HepG2 (cell line): ENCODE results near the gene TULP4. TPM values are rescaled to one million over a fixed set of nuclear protein-coding genes. Genes with fewer than 3 reads are reported as not detected.

Experiments used
- CEBPG ChIP-seq: IDR thresholded peaks from 2 replicates; pipeline ENCODE4 v1.6.1; 2016
- FOXA3 ChIP-seq: IDR thresholded peaks from 2 replicates; pipeline ENCODE4 v1.6.1; 2016; ENCODE audit warnings: missing genetic modification reagents, missing compliant biosample characterization
- FOXC1 ChIP-seq: sonication (generic); formaldehyde crosslinking; IDR thresholded peaks from 2 replicates; pipeline ENCODE4 v1.8.0; 2022; ENCODE audit warnings: mild to moderate bottlenecking, missing genetic modification reagents, borderline replicate concordance
- GATAD1 ChIP-seq: IDR thresholded peaks from 2 replicates; pipeline ENCODE4 v1.6.1; 2016; ENCODE audit warnings: missing genetic modification reagents, missing compliant biosample characterization
- HMG20B ChIP-seq: conservative IDR thresholded peaks from 2 replicates; pipeline ENCODE4 v1.6.1; 2016; ENCODE audit warnings: missing genetic modification reagents, missing compliant biosample characterization
- HNRNPLL ChIP-seq: fragments of 200-400 bp; formaldehyde crosslinking; IDR thresholded peaks from 2 replicates; pipeline ENCODE4 v1.6.1; 2017; ENCODE audit warnings: mild to moderate bottlenecking, low read depth, low read length; ENCODE audit not compliant: poor library complexity, severe bottlenecking
- IRF2 ChIP-seq: IDR thresholded peaks from 2 replicates; pipeline ENCODE4 v1.6.1; 2018; ENCODE audit warnings: missing genetic modification reagents, missing compliant biosample characterization
- ISX ChIP-seq: sonication (generic); formaldehyde crosslinking; conservative IDR thresholded peaks from 2 replicates; pipeline ENCODE4 v1.5.0; 2020; ENCODE audit warnings: missing genetic modification reagents
- MED13 ChIP-seq: sonication (generic); formaldehyde crosslinking; IDR thresholded peaks from 2 replicates; pipeline ENCODE4 v1.5.0; 2020; ENCODE audit warnings: missing genetic modification reagents
- NFKB2 ChIP-seq: sonication (generic); formaldehyde crosslinking; IDR thresholded peaks from 2 replicates; pipeline ENCODE4 v1.4.0; 2020; ENCODE audit warnings: missing genetic modification reagents, borderline replicate concordance
- NR2F1 ChIP-seq, 2 experiments: fragments of 450-650 bp in 1 of 2; formaldehyde crosslinking in 1 of 2; IDR thresholded peaks; 2 replicates each; pipeline versions ENCODE4 v1.5.0 to v1.6.1; 2016 to 2020; ENCODE audit warnings: mild to moderate bottlenecking in 1 of 2, missing compliant biosample characterization in 1 of 2, missing genetic modification reagents in 1 of 2, moderate library complexity in 1 of 2
- PCBP1 ChIP-seq: fragments of 200-400 bp; formaldehyde crosslinking; IDR thresholded peaks from 2 replicates; pipeline ENCODE4 v1.6.1; 2017; ENCODE audit warnings: mild to moderate bottlenecking, low read depth, low read length, borderline replicate concordance
- SMC3 ChIP-seq: IDR thresholded peaks from 2 replicates; pipeline ENCODE4 v1.6.1; 2011; ENCODE audit warnings: low read length, improper control_type of control experiment
- STAG1 ChIP-seq: sonication (generic); formaldehyde crosslinking; IDR thresholded peaks from 2 replicates; pipeline ENCODE4 v1.4.0; 2020; ENCODE audit warnings: missing genetic modification reagents
- TEAD3 ChIP-seq: optimal IDR thresholded peaks from 2 replicates; pipeline ENCODE3; 2016; ENCODE audit warnings: borderline replicate concordance
- YEATS4 ChIP-seq: sonication (generic); formaldehyde crosslinking; IDR thresholded peaks from 2 replicates; pipeline ENCODE4 v1.4.0; 2020; ENCODE audit warnings: missing genetic modification reagents, borderline replicate concordance
- ZBTB20 ChIP-seq: sonication (generic); formaldehyde crosslinking; IDR thresholded peaks from 2 replicates; pipeline ENCODE4 v1.8.1; 2023; ENCODE audit warnings: missing genetic modification reagents, low read depth, mild to moderate bottlenecking, borderline replicate concordance
- ZBTB7A ChIP-seq: sonication (generic); formaldehyde crosslinking; IDR thresholded peaks from 2 replicates; pipeline ENCODE4 v1.8.0; 2022; ENCODE audit warnings: mild to moderate bottlenecking, missing genetic modification reagents
- ZNF12 ChIP-seq: sonication (generic); formaldehyde crosslinking; IDR thresholded peaks from 2 replicates; pipeline ENCODE4 v1.5.0; 2020; ENCODE audit warnings: missing genetic modification reagents
- ZNF18 ChIP-seq: sonication (generic); formaldehyde crosslinking; IDR thresholded peaks from 2 replicates; pipeline ENCODE4 v1.8.0; 2022; ENCODE audit warnings: mild to moderate bottlenecking, missing genetic modification reagents; ENCODE audit not compliant: insufficient replicate concordance
- ZNF280B ChIP-seq: sonication (generic); formaldehyde crosslinking; IDR thresholded peaks from 2 replicates; pipeline ENCODE4 v1.5.0; 2020; ENCODE audit warnings: missing genetic modification reagents, mild to moderate bottlenecking, borderline replicate concordance
- ZNF281 ChIP-seq: sonication (generic); formaldehyde crosslinking; IDR thresholded peaks from 2 replicates; pipeline ENCODE4 v1.4.0; 2020; ENCODE audit warnings: missing genetic modification reagents, borderline replicate concordance
- ZNF597 ChIP-seq: sonication (generic); formaldehyde crosslinking; IDR thresholded peaks from 2 replicates; pipeline ENCODE4 v1.5.0; 2020; ENCODE audit warnings: missing genetic modification reagents
- polyA plus RNA-seq, 8 experiments: library from polyadenylated mRNA; depleted of rRNA in 3 of 8; stranded (reverse) in 7 of 8; unstranded in 1 of 8; fragments of >200 nt; fragmentation: Illumina TruSeq in 4 of 8; extraction: Trizol in 4 of 8; gene quantifications; 2 replicates each; pipeline versions ENCODE4 v1.2.1 to v1.2.3, GENCODE V29; 2011 to 2016; ENCODE audit warnings: low read depth in 4 of 8, missing spikeins in 1 of 8, mixed read lengths in 1 of 8; ENCODE audit not compliant: insufficient read depth in 1 of 8
- total RNA-seq, 5 experiments: library from RNA; depleted of rRNA; stranded (reverse); fragments of >200 nt; fragmentation: Illumina TruSeq; extraction: Trizol; gene quantifications; 2 replicates each; pipeline ENCODE4 v1.2.3, GENCODE V29; 2016; ENCODE audit warnings: low read depth in 1 of 5

The TULP4 gene
- total and polyA plus RNA-seq, 2 of the 13 experiments (the other 11 are each of a cell fraction or from before 2014, with no cell fraction given): 21.1 to 122 TPM

- TF ChIP-seq STAG1 (CRISPR knock-in tag): peak; percentile 20; the same call in 1 of the 2 replicates
- no peak for TF ChIP-seq PCBP1
- TF ChIP-seq IRF2 (CRISPR knock-in tag): peak; percentile 85; the same call in 1 of the 2 replicates
- peak; percentile 69 for TF ChIP-seq CEBPG (CRISPR knock-in tag)
- TF ChIP-seq HMG20B (CRISPR knock-in tag): peak; percentile 60; the same call in 1 of the 2 replicates
- TF ChIP-seq NR2F1 (CRISPR knock-in tag; IDR thresholded peaks at IDR 0.05): 0 out of 4 replicates have a peak, but pooled peaks of 1 of the 2 experiments have one; percentile 24
- TF ChIP-seq ZNF281: peak; percentile 19; the same call in 1 of the 2 replicates
- TF ChIP-seq MED13 (CRISPR knock-in tag): peak; percentile 48; the same call in 1 of the 2 replicates
- TF ChIP-seq ZNF597 (CRISPR knock-in tag): no peak
- TF ChIP-seq FOXA3 (CRISPR knock-in tag): peak; percentile 95
- no peak for TF ChIP-seq HNRNPLL
- TF ChIP-seq ZNF280B (CRISPR knock-in tag): no peak
- peak; percentile 65; the same call in 1 of the 2 replicates for TF ChIP-seq ZBTB20 (CRISPR knock-in tag)
- TF ChIP-seq SMC3: peak; percentile 18; the same call in 1 of the 2 replicates
- no peak for TF ChIP-seq FOXC1 (CRISPR knock-in tag)
- TF ChIP-seq ZNF12 (CRISPR knock-in tag): peak; percentile 21; the same call in 1 of the 2 replicates
- TF ChIP-seq YEATS4 (CRISPR knock-in tag): peak; percentile 49
- no peak for TF ChIP-seq ZBTB7A
- no peak for TF ChIP-seq ZNF18 (CRISPR knock-in tag)
- no peak for TF ChIP-seq NFKB2 (CRISPR knock-in tag)
- TF ChIP-seq TEAD3 (CRISPR knock-in tag): peak; percentile 91
- TF ChIP-seq GATAD1 (CRISPR knock-in tag): peak; percentile 41; the same call in 1 of the 2 replicates
- no peak for TF ChIP-seq ISX
Observed at GRCh38 chr6:158554611-158555361, 242.5 kb downstream of the TULP4 start (continued).
